ENCODE measurements around the gene SLC25A51.
A peak's percentile ranks its signal among the peaks of the same experiment; 100 is the strongest.
"Not testable (repeated sequence)": the region's sequence is repeated elsewhere in the genome, so short reads cannot be mapped to it uniquely, and the experiment has no call there.

The SLC25A51 gene

GRCh38 chr9:37902796-37903646 lies 906 bp downstream of the SLC25A51 start:
- DNase-seq = peak; percentile 57

GRCh38 chr9:37902131-37902530 lies 1.8 kb downstream of the SLC25A51 start:
- no peak for DNase-seq

GRCh38 chr9:37899041-37899440 lies 4.9 kb downstream of the SLC25A51 start:
- DNase-seq = no peak

- no peak for DNase-seq
These were observed 6.3 kb downstream of the SLC25A51 start for GRCh38 chr9:37897665-37898064.

GRCh38 chr9:37892063-37892462 lies 11.9 kb downstream of the SLC25A51 start:
- DNase-seq = no peak

GRCh38 chr9:37891042-37891441 lies 12.9 kb downstream of the SLC25A51 start:
- not testable (repeated sequence) for DNase-seq

GRCh38 chr9:37889536-37889935 lies 14.4 kb downstream of the SLC25A51 start:
- no peak for DNase-seq

- DNase-seq = not testable (repeated sequence)
These were observed 15.8 kb downstream of the SLC25A51 start for GRCh38 chr9:37887977-37888583.

GRCh38 chr9:37880916-37881479 lies 22.9 kb downstream of the SLC25A51 start:
- DNase-seq = no peak

- DNase-seq = no peak
These were observed 27.6 kb downstream of the SLC25A51 start for GRCh38 chr9:37876376-37876775.

GRCh38 chr9:37873955-37874354 lies 30.0 kb downstream of the SLC25A51 start:
- no peak for DNase-seq

GRCh38 chr9:37870799-37871176 lies 33.1 kb downstream of the SLC25A51 start:
- DNase-seq = no peak

GRCh38 chr9:37870081-37870798 lies 33.7 kb downstream of the SLC25A51 start:
- DNase-seq = no peak

GRCh38 chr9:37862530-37862929 lies 41.4 kb downstream of the SLC25A51 start:
- no peak for DNase-seq

- DNase-seq = no peak
These were observed 44.9 kb downstream of the SLC25A51 start for GRCh38 chr9:37859043-37859442.

GRCh38 chr9:37856551-37856950 lies 47.4 kb downstream of the SLC25A51 start:
- no peak for DNase-seq

- no peak for DNase-seq
These were observed 51.7 kb downstream of the SLC25A51 start for GRCh38 chr9:37852222-37852621.

GRCh38 chr9:37840560-37841194 lies 63.2 kb downstream of the SLC25A51 start:
- no peak for DNase-seq

GRCh38 chr9:37839496-37840461 lies 64.1 kb downstream of the SLC25A51 start:
- DNase-seq = no peak
